Endothelial cell of umbilical vein (primary cell): Measurements from ENCODE around the gene ARHGEF10L. TPM values are rescaled to one million over a fixed set of nuclear protein-coding genes. Genes with fewer than 3 reads are reported as not detected.
"Not testable (repeated sequence)": the region's sequence is repeated elsewhere in the genome, so short reads cannot be mapped to it uniquely, and the experiment has no call there.

Source experiments
- BruUV-seq: library from RNA; stranded (reverse); fragments of 400-500 nt; replicated peaks from 2 replicates; lab custom pipeline; 2021; lab: Mats Ljungman, UMichigan
- CTCF ChIA-PET: fragments of 300-600, 350-600 bp; sonication (Branson Sonifier 250); formaldehyde crosslinking; loops from one replicate; lab custom pipeline; 2021; ENCODE audit warnings: antibody characterized with exemption, inconsistent platforms; lab: Charles Lee
- POLR2A ChIA-PET: fragments of 300-600, 350-600 bp; sonication (Branson Sonifier 250); formaldehyde crosslinking; loops from one replicate; lab custom pipeline; 2021; ENCODE audit warnings: antibody characterized with exemption, inconsistent platforms; lab: Charles Lee
- DNase-seq: peaks from one replicate; pipeline ENCODE4 v3.0.0-alpha.2; 2011; ENCODE audit warnings: low read depth, low spot score
- FAIRE-seq: peaks from 2 replicates; lab custom pipeline; 2011; peaks lifted over from hg19 to GRCh38; lab: Jason Lieb, UNC
- H2AFZ ChIP-seq: 2 replicates; pipeline ENCODE4 v1.6.0; 2012; ENCODE audit warnings: low read depth, low read length, control low read depth, inconsistent platforms
- H3K27ac ChIP-seq: 2 replicates; pipeline ENCODE4 v1.5.1; 2011; ENCODE audit warnings: low read depth, mild to moderate bottlenecking, control low read depth, low read length, moderate library complexity; ENCODE audit not compliant: insufficient read depth
- H3K27me3 ChIP-seq, 2 experiments: 2 replicates each; pipeline versions ENCODE4 v1.6.0 to v1.6.1; 2011; ENCODE audit warnings: low read length in 2 of 2, mixed read lengths in 1 of 2; ENCODE audit not compliant: control insufficient read depth in 2 of 2, insufficient read depth in 2 of 2
- H3K36me3 ChIP-seq, 2 experiments: 2 replicates in 1 of 2; 3 replicates in 1 of 2; pipeline ENCODE4 v1.5.1; 2011; ENCODE audit warnings: low read length in 2 of 2, mild to moderate bottlenecking in 1 of 2, moderate library complexity in 1 of 2; ENCODE audit not compliant: control insufficient read depth in 2 of 2, insufficient read depth in 2 of 2; ENCODE audit errors: extremely low read depth in 1 of 2
- H3K4me1 ChIP-seq: 3 replicates; pipeline ENCODE4 v1.5.1; 2011; ENCODE audit warnings: mild to moderate bottlenecking, low read length; ENCODE audit not compliant: control insufficient read depth, insufficient read depth; ENCODE audit errors: extremely low read depth
- H3K4me2 ChIP-seq: 2 replicates; pipeline ENCODE4 v1.6.1; 2011; ENCODE audit warnings: low read length, control low read depth, mixed read lengths; ENCODE audit not compliant: insufficient read depth
- H3K4me3 ChIP-seq, 3 experiments: fragments of 200-600 bp in 1 of 3; sonication (generic), shearing (Covaris generic) in 1 of 3; replicated peaks in 1 of 3; 2 replicates each; pipeline ENCODE4 v1.5.1; 2011 to 2016; ENCODE audit warnings: control low read depth in 3 of 3, low read length in 3 of 3, mild to moderate bottlenecking in 2 of 3, inconsistent platforms in 1 of 3, low read depth in 1 of 3, moderate library complexity in 1 of 3; ENCODE audit not compliant: insufficient read depth in 1 of 3
- H3K79me2 ChIP-seq: 2 replicates; pipeline ENCODE4 v1.6.0; 2012; ENCODE audit warnings: low read length, inconsistent platforms; ENCODE audit not compliant: control insufficient read depth, insufficient read depth
- H3K9ac ChIP-seq: replicated peaks from 2 replicates; pipeline ENCODE3; 2011; ENCODE audit warnings: low read length, control low read depth; ENCODE audit not compliant: insufficient read depth; ENCODE audit errors: extremely low read depth
- H3K9me1 ChIP-seq: replicated peaks from 3 replicates; pipeline ENCODE4 v1.6.0; 2011; ENCODE audit warnings: mild to moderate bottlenecking, low read length; ENCODE audit not compliant: control insufficient read depth, insufficient read depth; ENCODE audit errors: extremely low read depth
- H3K9me3 ChIP-seq: replicated peaks from 2 replicates; pipeline ENCODE4 v1.5.1; 2012; ENCODE audit warnings: low read length, inconsistent platforms; ENCODE audit not compliant: control insufficient read depth, insufficient read depth
- H4K20me1 ChIP-seq: replicated peaks from 2 replicates; pipeline ENCODE3; 2011; ENCODE audit warnings: mild to moderate bottlenecking, low read length; ENCODE audit not compliant: control insufficient read depth, insufficient read depth; ENCODE audit errors: extremely low read depth
- CTCF ChIP-seq, 2 donors: IDR thresholded peaks; 1 replicate in 1 of 2; 2 replicates in 1 of 2; pipeline ENCODE4 v1.5.1; 2011; ENCODE audit warnings: low read length in 2 of 2, mild to moderate bottlenecking in 2 of 2, moderate library complexity in 2 of 2, control low read depth in 1 of 2, inconsistent platforms in 1 of 2, low read depth in 1 of 2; ENCODE audit not compliant: insufficient read depth in 1 of 2; ENCODE audit errors: extremely low read depth in 1 of 2
- EZH2 ChIP-seq: IDR thresholded peaks from 2 replicates; pipeline ENCODE4 v1.6.1; 2012; ENCODE audit warnings: borderline replicate concordance, low read depth, mild to moderate bottlenecking, moderate library complexity, low read length, inconsistent platforms; ENCODE audit not compliant: severe bottlenecking
- FOS ChIP-seq: IDR thresholded peaks from 2 replicates; pipeline ENCODE4 v1.6.1; 2011; ENCODE audit warnings: mild to moderate bottlenecking, low read length, moderate library complexity, borderline replicate concordance; ENCODE audit not compliant: insufficient read depth
- GATA2 ChIP-seq: IDR thresholded peaks from 2 replicates; pipeline ENCODE4 v1.7.0; 2011; ENCODE audit warnings: low read depth, mild to moderate bottlenecking, moderate library complexity, mixed read lengths, low read length; ENCODE audit not compliant: insufficient read length, insufficient read depth
- JUN ChIP-seq: IDR thresholded peaks from 2 replicates; pipeline ENCODE4 v1.6.1; 2011; ENCODE audit warnings: borderline replicate concordance, low read depth; ENCODE audit not compliant: insufficient read length, insufficient read depth
- MAX ChIP-seq: IDR thresholded peaks from 2 replicates; pipeline ENCODE4 v1.6.1; 2011; ENCODE audit not compliant: insufficient read depth, insufficient read length
- MYC ChIP-seq: IDR thresholded peaks from one replicate; pipeline ENCODE4 v1.6.1; 2011; ENCODE audit warnings: mild to moderate bottlenecking, low read depth, low read length
- POLR2A ChIP-seq: IDR thresholded peaks from 2 replicates; pipeline ENCODE4 v1.6.1; 2012; ENCODE audit warnings: low read depth, mild to moderate bottlenecking, control low read depth, low read length
- POLR2AphosphoS5 ChIP-seq: IDR thresholded peaks from 2 replicates; pipeline ENCODE4 v1.6.1; 2012; ENCODE audit warnings: low read depth, mild to moderate bottlenecking, control low read depth, low read length, moderate library complexity; ENCODE audit not compliant: insufficient read depth
- dilution Hi-C: fragments of 300-500 bp; cut with MboI; formaldehyde crosslinking; loops from one replicate; pipeline ENCODE4 v1.15.0; 2019; ENCODE audit warnings: low sequenced_read_pairs; ENCODE audit not compliant: extremely low pct_ligation_motif_present
- intact Hi-C: fragments of 100-400 bp; cut with micrococcal nuclease; formaldehyde crosslinking; loops from one replicate; pipeline ENCODE4 v1.10.0; 2022
- polyA plus RNA-seq, 4 experiments: library from polyadenylated mRNA; depleted of rRNA in 3 of 4; stranded (reverse) in 3 of 4; unstranded in 1 of 4; fragments of >200 nt; gene quantifications; 2 replicates each; pipeline versions ENCODE4 v1.2.1 to v1.2.3, GENCODE V29; 2011 to 2012; ENCODE audit warnings: missing spikeins in 1 of 4
- total RNA-seq: library from RNA; stranded (reverse); gene quantifications from 2 replicates; pipeline ENCODE4 v1.2.3, GENCODE V29; 2021

Gene ARHGEF10L
- total and polyA plus RNA-seq, 2 donors (not counting 3 experiments of a cell fraction or from before 2014, with no cell fraction given), result 1.9 to 5.2 TPM

- no peaks in the 10 kb centered on the region for H3K4me1 ChIP-seq
- no peak overlapping the region for H3K27ac ChIP-seq
- no peak for TF ChIP-seq EZH2
- TF ChIP-seq GATA2, result no peak
- no peak for TF ChIP-seq POLR2AphosphoS5
- no peak for TF ChIP-seq POLR2A
- TF ChIP-seq FOS, result no peak
- no peak for TF ChIP-seq MAX
- no peak for TF ChIP-seq JUN
- TF ChIP-seq CTCF (IDR thresholded peaks at IDR 0.05; ENCODE audit: extremely low read depth in 1 of 2, insufficient read depth in 1 of 2, low read depth in 1 of 2, low read length in 2 of 2), result no peak
- no peak for TF ChIP-seq MYC
- H3K4me2 ChIP-seq, result no peak overlapping the region
- no peak overlapping the region for H2AFZ ChIP-seq
- no peak overlapping the region for H3K9ac ChIP-seq
- no peaks in the 10 kb centered on the region for H4K20me1 ChIP-seq
- dilution Hi-C loops, result no loop called here
- POLR2A ChIA-PET, result no interaction called here
- CTCF ChIA-PET, result interaction anchor here (0.8 kb wide), 1 partner anchor 9 kb away, joined by 4 read pairs; no protein-coding TSS in a partner anchor
- H3K9me3 ChIP-seq, result no peaks in the 10 kb centered on the region
- H3K27me3 ChIP-seq, result no peaks in the 10 kb centered on the region
- no TSS peak for BruUV-seq
- H3K36me3 ChIP-seq, result no peaks in the 10 kb centered on the region
- DNase-seq, result no peak
- H3K79me2 ChIP-seq, result no peaks in the 10 kb centered on the region
- FAIRE-seq, result no peak
- H3K9me1 ChIP-seq, result no peaks in the 10 kb centered on the region
- intact Hi-C loops, result no loop called here
- no peak overlapping the region for H3K4me3 ChIP-seq
These were observed 206.0 kb downstream of the ARHGEF10L start for GRCh38 chr1:17745479-17745955.

- H3K27me3 ChIP-seq, FAIRE-seq, BruUV-seq, DNase-seq, H3K36me3 ChIP-seq, dilution Hi-C loops, H4K20me1 ChIP-seq, H3K4me3 ChIP-seq, H3K9me3 ChIP-seq, H2AFZ ChIP-seq, H3K27ac ChIP-seq, H3K4me2 ChIP-seq, H3K79me2 ChIP-seq, H3K4me1 ChIP-seq, H3K9me1 ChIP-seq, intact Hi-C loops, H3K9ac ChIP-seq: not testable (repeated sequence)
- CTCF ChIA-PET, result interaction anchor here (0.8 kb wide), 1 partner anchor 9 kb away, joined by 4 read pairs; no protein-coding TSS in a partner anchor
- POLR2A ChIA-PET, result interaction anchor here (0.7 kb wide), 1 partner anchor 28 kb away, joined by 8 read pairs; no protein-coding TSS in a partner anchor
These were observed 206.8 kb downstream of the ARHGEF10L start for GRCh38 chr1:17746281-17746680.
